Peyer's patch (tissue), 4 donors: Measurements from ENCODE around the gene TMEM108.

Source experiments
- POLR2A ChIP-seq, 2 donors: fragments of 450-650 bp; IDR thresholded peaks; one replicate each; pipeline ENCODE4 v1.5.1; 2017; ENCODE audit warnings: antibody characterized with exemption in 2 of 2, mild to moderate bottlenecking in 2 of 2, moderate library complexity in 2 of 2
- TF ChIP-seq, protein P1 (sequence below), 6 experiments: fragments of 450-650 bp in 4 of 6; fragments of 200-600 bp in 2 of 6; sonication (generic) in 1 of 6; IDR thresholded peaks; one replicate each; pipeline ENCODE4 v1.5.1; 2017 to 2019; ENCODE audit warnings: antibody characterized with exemption in 6 of 6, mild to moderate bottlenecking in 3 of 6, moderate library complexity in 1 of 6

DNA sequence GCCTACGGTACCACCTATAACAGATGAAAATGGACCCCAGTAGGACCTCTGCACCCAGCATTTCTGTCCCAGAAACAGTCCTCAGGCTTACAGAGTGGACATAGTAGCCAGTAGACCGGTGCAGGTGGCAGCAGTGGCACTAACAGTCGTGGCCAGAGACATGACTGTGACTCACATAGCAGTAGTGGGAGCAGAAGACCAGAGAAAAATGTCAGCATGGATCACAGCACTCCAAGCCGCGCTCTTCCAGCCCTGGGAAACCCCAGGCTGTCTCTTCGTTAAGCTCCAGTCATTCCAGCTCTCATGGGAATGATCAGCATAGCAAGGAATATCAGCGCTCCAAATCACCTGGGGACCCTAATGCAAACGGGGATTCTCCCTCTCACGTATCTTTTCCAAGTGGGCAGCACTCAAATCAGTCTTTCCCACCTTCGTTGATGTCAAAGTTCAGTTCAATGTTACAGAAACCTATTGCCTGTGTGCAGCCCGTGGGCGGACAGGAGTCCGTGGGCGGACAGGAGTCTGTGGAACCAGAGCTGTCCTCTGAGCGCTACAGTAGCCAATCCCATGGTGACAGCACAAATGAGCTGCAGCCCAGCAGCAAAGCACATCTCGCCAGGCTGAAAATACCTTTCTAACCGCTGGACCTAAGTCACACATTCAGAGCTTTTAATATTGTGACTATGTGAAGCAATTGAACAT, 372.2 kb downstream of the TMEM108 start:
- TF ChIP-seq, protein P1, sequence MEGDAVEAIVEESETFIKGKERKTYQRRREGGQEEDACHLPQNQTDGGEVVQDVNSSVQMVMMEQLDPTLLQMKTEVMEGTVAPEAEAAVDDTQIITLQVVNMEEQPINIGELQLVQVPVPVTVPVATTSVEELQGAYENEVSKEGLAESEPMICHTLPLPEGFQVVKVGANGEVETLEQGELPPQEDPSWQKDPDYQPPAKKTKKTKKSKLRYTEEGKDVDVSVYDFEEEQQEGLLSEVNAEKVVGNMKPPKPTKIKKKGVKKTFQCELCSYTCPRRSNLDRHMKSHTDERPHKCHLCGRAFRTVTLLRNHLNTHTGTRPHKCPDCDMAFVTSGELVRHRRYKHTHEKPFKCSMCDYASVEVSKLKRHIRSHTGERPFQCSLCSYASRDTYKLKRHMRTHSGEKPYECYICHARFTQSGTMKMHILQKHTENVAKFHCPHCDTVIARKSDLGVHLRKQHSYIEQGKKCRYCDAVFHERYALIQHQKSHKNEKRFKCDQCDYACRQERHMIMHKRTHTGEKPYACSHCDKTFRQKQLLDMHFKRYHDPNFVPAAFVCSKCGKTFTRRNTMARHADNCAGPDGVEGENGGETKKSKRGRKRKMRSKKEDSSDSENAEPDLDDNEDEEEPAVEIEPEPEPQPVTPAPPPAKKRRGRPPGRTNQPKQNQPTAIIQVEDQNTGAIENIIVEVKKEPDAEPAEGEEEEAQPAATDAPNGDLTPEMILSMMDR (IDR thresholded peaks at IDR 0.05) = no peak
- TF ChIP-seq POLR2A (IDR thresholded peaks at IDR 0.05) = no peak
